Gastrocnemius medialis (tissue), 4 donors: ENCODE results near the gene CLIP2.

Experiments used
- CTCF ChIP-seq, 5 experiments: fragments of 450-650 bp in 3 of 5; fragments of 200-600 bp in 2 of 5; sonication (generic) in 2 of 5; IDR thresholded peaks in 4 of 5; conservative IDR thresholded peaks in 1 of 5; 1 replicate in 4 of 5; 2 replicates in 1 of 5; pipeline ENCODE4 v1.5.1; 2016 to 2019; ENCODE audit warnings: antibody characterized with exemption in 5 of 5, mild to moderate bottlenecking in 3 of 5, moderate library complexity in 3 of 5
- POLR2A ChIP-seq, 2 donors: fragments of 450-650 bp; IDR thresholded peaks; one replicate each; pipeline ENCODE4 v1.6.1; 2017; ENCODE audit warnings: antibody characterized with exemption in 2 of 2, mild to moderate bottlenecking in 2 of 2, moderate library complexity in 2 of 2

GRCh38 chr7:74246497-74246896 lies 42.7 kb upstream of the CLIP2 start:
- no peak for TF ChIP-seq CTCF (IDR thresholded peaks at IDR 0.05 in 4 of 5, conservative IDR thresholded peaks at IDR 0.05 in 1 of 5)
- TF ChIP-seq POLR2A (IDR thresholded peaks at IDR 0.05): no peak
